Caco-2 (cell line): ENCODE measurements around the gene OR52L1. TPM values are rescaled to one million over a fixed set of nuclear protein-coding genes. Genes with fewer than 3 reads are reported as not detected.

Experiments used
- BruUV-seq: library from RNA; stranded (reverse); fragments of 400-500 nt; replicated peaks from 2 replicates; lab custom pipeline; 2021; lab: Mats Ljungman, UMichigan
- CTCF ChIA-PET: fragments of 300-600 bp; sonication (Branson Sonifier 250); formaldehyde crosslinking; loops from one replicate; lab custom pipeline; 2022; ENCODE audit warnings: antibody characterized with exemption; lab: Charles Lee
- POLR2A ChIA-PET: fragments of 300-600 bp; sonication (Branson Sonifier 250); formaldehyde crosslinking; loops from one replicate; lab custom pipeline; 2022; ENCODE audit warnings: antibody characterized with exemption; lab: Charles Lee
- DNase-seq, 2 experiments: peaks; one replicate each; pipeline versions ENCODE4 v3.0.0 to v3.0.0-alpha.2; 2020 to 2022
- H3K27me3 ChIP-seq: replicated peaks from 2 replicates; pipeline ENCODE4 v1.6.0; 2011; ENCODE audit warnings: low read length; ENCODE audit not compliant: control insufficient read depth, insufficient read depth
- H3K36me3 ChIP-seq: 2 replicates; pipeline ENCODE4 v1.5.1; 2011; ENCODE audit warnings: low read length; ENCODE audit not compliant: control insufficient read depth, insufficient read depth
- H3K4me1 ChIP-seq: fragments of 250-450 bp; sonication (Bioruptor Pico); 2 replicates; pipeline ENCODE4 v1.5.1; 2020; ENCODE audit warnings: mild to moderate bottlenecking
- H3K4me3 ChIP-seq: 2 replicates; pipeline ENCODE4 v1.5.1; 2011; ENCODE audit warnings: low read depth, mild to moderate bottlenecking, control low read depth, low read length
- H3K9me3 ChIP-seq: fragments of 250-450 bp; sonication (Bioruptor Pico); 2 replicates; pipeline ENCODE4 v1.5.1; 2020; ENCODE audit warnings: mild to moderate bottlenecking, moderate library complexity
- H3K27ac Mint-ChIP-seq: one replicate; pipeline ENCODE4 v1.8.0; 2022; ENCODE audit warnings: mixed read lengths; ENCODE audit not compliant: unreplicated experiment
- H3K27me3 Mint-ChIP-seq: one replicate; pipeline ENCODE4 v1.8.0; 2022; ENCODE audit warnings: mixed read lengths; ENCODE audit not compliant: insufficient read depth, unreplicated experiment
- H3K36me3 Mint-ChIP-seq: one replicate; pipeline ENCODE4 v1.8.0; 2022; ENCODE audit warnings: mild to moderate bottlenecking, mixed read lengths; ENCODE audit not compliant: insufficient read depth, unreplicated experiment
- H3K4me1 Mint-ChIP-seq: one replicate; pipeline ENCODE4 v1.8.0; 2022; ENCODE audit warnings: low read depth, mixed read lengths; ENCODE audit not compliant: unreplicated experiment
- H3K4me3 Mint-ChIP-seq: one replicate; pipeline ENCODE4 v1.8.0; 2022; ENCODE audit warnings: mild to moderate bottlenecking, moderate library complexity, mixed read lengths; ENCODE audit not compliant: unreplicated experiment
- H3K9me3 Mint-ChIP-seq: one replicate; pipeline ENCODE4 v1.8.0; 2022; ENCODE audit warnings: mixed read lengths; ENCODE audit not compliant: unreplicated experiment
- intact Hi-C: fragments of 100-400 bp; cut with micrococcal nuclease; formaldehyde crosslinking; loops from one replicate; pipeline ENCODE4 v1.10.0; 2022; ENCODE audit not compliant: unreplicated experiment
- total RNA-seq: library from RNA; stranded (reverse); gene quantifications from 2 replicates; pipeline ENCODE4 v1.2.3, GENCODE V29; 2022
- TF ChIP-seq, protein P1 (sequence below), 2 experiments: fragments of 200-600 bp in 1 of 2; IDR thresholded peaks; 1 replicate in 1 of 2; 2 replicates in 1 of 2; pipeline versions ENCODE4 v1.5.1 to v1.8.0; 2011 to 2022; ENCODE audit warnings: antibody characterized with exemption in 1 of 2, control low read depth in 1 of 2, inconsistent platforms in 1 of 2, low read depth in 1 of 2, low read length in 1 of 2, mild to moderate bottlenecking in 1 of 2, moderate library complexity in 1 of 2; ENCODE audit not compliant: insufficient read depth in 1 of 2, severe bottlenecking in 1 of 2, unreplicated experiment in 1 of 2

The OR52L1 gene
- total RNA-seq, 1 experiment from 2014 or later: not detected

DNA sequence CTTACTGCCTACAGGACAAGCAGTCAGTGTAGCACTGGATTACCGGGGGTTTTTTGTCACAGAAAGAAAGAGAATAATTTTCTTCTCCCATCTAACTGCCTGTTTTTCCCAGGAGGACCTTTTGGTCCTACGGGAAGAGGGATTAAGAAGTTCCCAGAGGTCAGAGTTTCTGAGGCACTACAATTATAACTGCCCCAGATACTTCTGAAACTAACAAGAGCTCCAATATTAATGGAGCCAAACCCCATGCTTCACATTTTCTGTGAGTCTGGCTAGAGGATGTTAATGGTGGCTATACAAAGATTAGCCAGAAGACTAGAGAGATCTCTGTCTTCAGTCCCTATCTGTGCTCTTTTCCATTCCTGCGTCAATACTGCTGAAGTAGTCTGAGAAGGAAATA, 44.8 kb downstream of the OR52L1 start, which contains the start of gene OR56A3:
TSS of gene OR56A3 (plus strand) at position 301 of the 400 bp plus-strand sequence. CDS start 5,096 bp downstream, outside the sequence.
- intact Hi-C loops: no loop called here
- no peak for DNase-seq
- Mint-ChIP-seq H3K4me1 (no peaks in the 10 kb centered on the region), H3K4me3 (no peak within 1 kb of the TSS), H3K9me3 (peaks cover 9% of the 10 kb centered on the region), H3K27me3 (peaks cover 13% of the 10 kb centered on the region), H3K27ac (no peak within 1 kb of the TSS), H3K36me3 (no peaks in the 10 kb centered on the region)
- no peak within 1 kb of the TSS for H3K4me3 ChIP-seq
- no peaks in the 10 kb centered on the region for H3K36me3 ChIP-seq
- H3K4me1 ChIP-seq: no peaks in the 10 kb centered on the region
- H3K27me3 ChIP-seq: no peaks in the 10 kb centered on the region
- ChIA-PET CTCF (interaction anchor here (0.5 kb wide), 1 partner anchor 363 kb away, joined by 3 read pairs; no protein-coding TSS in a partner anchor), POLR2A (no interaction called here)
- no peaks in the 10 kb centered on the region for H3K9me3 ChIP-seq
- BruUV-seq: no TSS peak
- TF ChIP-seq, protein P1, sequence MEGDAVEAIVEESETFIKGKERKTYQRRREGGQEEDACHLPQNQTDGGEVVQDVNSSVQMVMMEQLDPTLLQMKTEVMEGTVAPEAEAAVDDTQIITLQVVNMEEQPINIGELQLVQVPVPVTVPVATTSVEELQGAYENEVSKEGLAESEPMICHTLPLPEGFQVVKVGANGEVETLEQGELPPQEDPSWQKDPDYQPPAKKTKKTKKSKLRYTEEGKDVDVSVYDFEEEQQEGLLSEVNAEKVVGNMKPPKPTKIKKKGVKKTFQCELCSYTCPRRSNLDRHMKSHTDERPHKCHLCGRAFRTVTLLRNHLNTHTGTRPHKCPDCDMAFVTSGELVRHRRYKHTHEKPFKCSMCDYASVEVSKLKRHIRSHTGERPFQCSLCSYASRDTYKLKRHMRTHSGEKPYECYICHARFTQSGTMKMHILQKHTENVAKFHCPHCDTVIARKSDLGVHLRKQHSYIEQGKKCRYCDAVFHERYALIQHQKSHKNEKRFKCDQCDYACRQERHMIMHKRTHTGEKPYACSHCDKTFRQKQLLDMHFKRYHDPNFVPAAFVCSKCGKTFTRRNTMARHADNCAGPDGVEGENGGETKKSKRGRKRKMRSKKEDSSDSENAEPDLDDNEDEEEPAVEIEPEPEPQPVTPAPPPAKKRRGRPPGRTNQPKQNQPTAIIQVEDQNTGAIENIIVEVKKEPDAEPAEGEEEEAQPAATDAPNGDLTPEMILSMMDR (IDR thresholded peaks at IDR 0.05; ENCODE audit: insufficient read depth in 1 of 2, low read depth in 1 of 2, low read length in 1 of 2, severe bottlenecking in 1 of 2, unreplicated experiment in 1 of 2): no peak

DNA sequence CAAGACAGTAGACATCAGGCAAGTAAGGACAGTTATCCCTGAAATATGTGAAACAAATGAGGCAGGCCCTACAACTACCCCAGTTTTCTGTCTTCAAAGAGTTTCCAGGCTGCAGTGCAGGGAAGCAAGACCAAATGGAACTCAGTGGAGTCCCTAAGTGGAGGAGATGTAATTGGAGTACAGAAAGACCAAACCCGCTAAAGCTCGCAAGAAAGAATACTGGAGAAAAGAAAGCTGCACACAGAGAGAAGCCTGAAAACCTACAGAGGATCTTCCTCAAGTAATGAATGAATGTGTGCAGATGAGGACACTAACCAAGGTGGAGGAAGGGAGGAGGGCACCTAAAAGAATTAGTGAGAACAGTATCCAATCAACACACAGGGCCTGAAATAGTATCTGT, 46.0 kb downstream of the OR52L1 start:
- CTCF ChIA-PET: no interaction called here
- intact Hi-C loops: no loop called here
- no peaks in the 10 kb centered on the region for H3K9me3 ChIP-seq
- no peaks in the 10 kb centered on the region for H3K36me3 ChIP-seq
- Mint-ChIP-seq H3K4me1 (no peaks in the 10 kb centered on the region), H3K4me3 (no peak overlapping the region), H3K27me3 (peaks cover 13% of the 10 kb centered on the region), H3K27ac (no peak overlapping the region), H3K36me3 (no peaks in the 10 kb centered on the region), H3K9me3 (peaks cover 9% of the 10 kb centered on the region)
- POLR2A ChIA-PET: no interaction called here
- TF ChIP-seq, protein P1 (IDR thresholded peaks at IDR 0.05; ENCODE audit: insufficient read depth in 1 of 2, low read depth in 1 of 2, low read length in 1 of 2, severe bottlenecking in 1 of 2, unreplicated experiment in 1 of 2): no peak
- no peaks in the 10 kb centered on the region for H3K27me3 ChIP-seq
- no peaks in the 10 kb centered on the region for H3K4me1 ChIP-seq
- DNase-seq: no peak
- no peak overlapping the region for H3K4me3 ChIP-seq
- BruUV-seq: no TSS peak

DNA sequence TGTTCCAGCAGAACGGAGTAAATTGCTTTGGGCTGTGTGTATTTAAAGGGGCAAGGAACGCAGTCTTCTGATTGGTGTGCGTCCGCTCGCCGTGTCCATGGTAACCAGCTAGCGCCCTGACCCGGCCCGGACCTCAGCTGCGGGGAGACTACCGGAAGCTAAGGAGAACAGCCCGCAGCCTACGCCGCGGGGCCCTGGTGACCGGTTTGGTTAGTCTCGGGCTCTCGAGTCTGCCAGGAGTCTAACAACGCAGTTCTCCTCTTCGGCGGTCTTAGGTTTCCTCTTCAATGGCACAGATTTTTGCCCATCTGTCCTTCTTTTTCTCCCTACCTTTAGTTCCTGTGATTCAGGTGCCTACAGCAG, 48.2 kb downstream of the OR52L1 start:
- H3K9me3 Mint-ChIP-seq: peaks cover 9% of the 10 kb centered on the region
- BruUV-seq: no TSS peak
- H3K4me1 ChIP-seq: no peaks in the 10 kb centered on the region
- no peaks in the 10 kb centered on the region for H3K36me3 ChIP-seq
- H3K27me3 Mint-ChIP-seq: peaks cover 4% of the 10 kb centered on the region
- no peaks in the 10 kb centered on the region for H3K4me1 Mint-ChIP-seq
- no peak overlapping the region for H3K4me3 Mint-ChIP-seq
- no peak overlapping the region for H3K27ac Mint-ChIP-seq
- intact Hi-C loops: no loop called here
- no peaks in the 10 kb centered on the region for H3K36me3 Mint-ChIP-seq
- H3K27me3 ChIP-seq: no peaks in the 10 kb centered on the region
- TF ChIP-seq, protein P1 (IDR thresholded peaks at IDR 0.05; ENCODE audit: insufficient read depth in 1 of 2, low read depth in 1 of 2, low read length in 1 of 2, severe bottlenecking in 1 of 2, unreplicated experiment in 1 of 2): no peak
- H3K9me3 ChIP-seq: no peaks in the 10 kb centered on the region
- H3K4me3 ChIP-seq: no peak overlapping the region
- CTCF ChIA-PET: no interaction called here
- no peak for DNase-seq
- POLR2A ChIA-PET: no interaction called here
